SK-N-SH (cell line): ENCODE measurements around the gene TRAF1. TPM values are rescaled to one million over a fixed set of nuclear protein-coding genes. Genes with fewer than 3 reads are reported as not detected.

Source experiments
- CTCF ChIA-PET: fragments of 300-600, 350-600 bp; formaldehyde crosslinking; extraction: SDS; loops from one replicate; lab custom pipeline; 2021; lab: Yijun Ruan, JAX
- POLR2A ChIA-PET: fragments of 350-600 bp; sonication (Branson Sonifier 250); formaldehyde crosslinking; extraction: SDS; loops from one replicate; lab custom pipeline; 2020; ENCODE audit warnings: antibody characterized with exemption, inconsistent platforms; lab: Yijun Ruan, JAX
- DNase-seq: peaks from one replicate; pipeline ENCODE4 v3.0.0; 2012
- H2AFZ ChIP-seq: fragments of 200-600 bp; sonication (generic); 2 replicates; pipeline ENCODE4 v1.8.1; 2016; ENCODE audit warnings: antibody characterized with exemption, mild to moderate bottlenecking, low read depth
- H3F3A ChIP-seq: fragments of 200-600 bp; sonication (generic); replicated peaks from 2 replicates; pipeline ENCODE3; 2016; ENCODE audit warnings: antibody characterized with exemption, mild to moderate bottlenecking; ENCODE audit not compliant: insufficient read depth
- H3K27ac ChIP-seq, 2 experiments: fragments of 200-500 bp in 1 of 2; fragments of 200-600 bp in 1 of 2; sonication (Bioruptor generic) in 1 of 2; sonication (generic), shearing (Covaris generic) in 1 of 2; 2 replicates each; pipeline versions ENCODE4 v1.5.1 to v1.6.1; 2014 to 2016; ENCODE audit warnings: low read depth in 2 of 2, inconsistent platforms in 1 of 2, low read length in 1 of 2, mild to moderate bottlenecking in 1 of 2, mixed read lengths in 1 of 2
- H3K27me3 ChIP-seq: fragments of 200-600 bp; sonication (generic), shearing (Covaris generic); 2 replicates; pipeline ENCODE4 v1.6.1; 2016; ENCODE audit warnings: mixed run types; ENCODE audit not compliant: insufficient read depth
- H3K36me3 ChIP-seq, 2 experiments: fragments of 200-500 bp in 1 of 2; fragments of 200-600 bp in 1 of 2; sonication (Bioruptor generic) in 1 of 2; sonication (generic) in 1 of 2; replicated peaks in 1 of 2; 2 replicates each; pipeline versions ENCODE3 to v1.5.1; 2014 to 2016; ENCODE audit warnings: low read length in 1 of 2, mild to moderate bottlenecking in 1 of 2; ENCODE audit not compliant: insufficient read depth in 2 of 2, control insufficient read depth in 1 of 2
- H3K4me1 ChIP-seq, 2 experiments: fragments of 200-500 bp in 1 of 2; fragments of 200-600 bp in 1 of 2; sonication (Bioruptor generic) in 1 of 2; sonication (generic), shearing (Covaris generic) in 1 of 2; 2 replicates each; pipeline versions ENCODE4 v1.5.1 to v1.6.1; 2014 to 2016; ENCODE audit warnings: low read depth in 1 of 2, low read length in 1 of 2, mixed run types in 1 of 2; ENCODE audit not compliant: insufficient read depth in 2 of 2, control insufficient read depth in 1 of 2
- H3K4me2 ChIP-seq: fragments of 200-600 bp; sonication (generic), shearing (Covaris generic); 2 replicates; pipeline ENCODE4 v1.6.1; 2017; ENCODE audit warnings: mixed run types
- H3K4me3 ChIP-seq, 2 experiments: fragments of 200-500 bp in 1 of 2; fragments of 200-600 bp in 1 of 2; sonication (Bioruptor generic) in 1 of 2; sonication (generic), shearing (Covaris generic) in 1 of 2; 2 replicates each; pipeline versions ENCODE4 v1.5.1 to v1.8.1; 2014 to 2016; ENCODE audit warnings: low read depth in 2 of 2, inconsistent platforms in 1 of 2, low read length in 1 of 2, mild to moderate bottlenecking in 1 of 2, mixed read lengths in 1 of 2, moderate library complexity in 1 of 2
- H3K79me2 ChIP-seq: fragments of 200-600 bp; sonication (generic); 2 replicates; pipeline ENCODE4 v1.8.1; 2017; ENCODE audit warnings: mild to moderate bottlenecking; ENCODE audit not compliant: insufficient read depth
- H3K9ac ChIP-seq: fragments of 200-600 bp; sonication (generic); 2 replicates; pipeline ENCODE4 v1.6.1; 2017; ENCODE audit warnings: mixed run types
- H3K9me2 ChIP-seq: fragments of 200-600 bp; sonication (generic); 2 replicates; pipeline ENCODE4 v1.6.1; 2017; ENCODE audit warnings: mixed run types
- H3K9me3 ChIP-seq: fragments of 200-600 bp; sonication (generic); 2 replicates; pipeline ENCODE4 v1.6.1; 2017; ENCODE audit warnings: mixed run types, mild to moderate bottlenecking, moderate library complexity
- H4K20me1 ChIP-seq: fragments of 200-600 bp; sonication (generic); 2 replicates; pipeline ENCODE4 v1.6.1; 2017; ENCODE audit warnings: mild to moderate bottlenecking, mixed run types; ENCODE audit not compliant: insufficient read depth
- CHD2 ChIP-seq: fragments of 150-350 bp; IDR thresholded peaks from 2 replicates; pipeline ENCODE4 v1.6.1; 2018; ENCODE audit warnings: low read length; ENCODE audit not compliant: partially characterized antibody
- EZH2phosphoT487 ChIP-seq: fragments of 200-600 bp; sonication (generic); IDR thresholded peaks from 2 replicates; pipeline ENCODE4 v1.6.1; 2017; ENCODE audit warnings: low read depth, mixed run types, mild to moderate bottlenecking, antibody characterized with exemption, moderate library complexity, borderline replicate concordance
- FOXJ3 ChIP-seq: sonication (generic); formaldehyde crosslinking; IDR thresholded peaks from 2 replicates; pipeline ENCODE4 v1.5.1; 2020; ENCODE audit warnings: mild to moderate bottlenecking, missing genetic modification reagents
- FOXM1 ChIP-seq: IDR thresholded peaks from 2 replicates; pipeline ENCODE4 v1.4.0; 2012; ENCODE audit warnings: low read depth, mild to moderate bottlenecking
- GABPA ChIP-seq: IDR thresholded peaks from 2 replicates; pipeline ENCODE4 v1.4.0; 2012; ENCODE audit warnings: low read depth, mild to moderate bottlenecking
- GATA2 ChIP-seq: sonication (generic); formaldehyde crosslinking; IDR thresholded peaks from 2 replicates; pipeline ENCODE4 v1.5.0; 2020; ENCODE audit warnings: mild to moderate bottlenecking, missing genetic modification reagents
- JUND ChIP-seq: IDR thresholded peaks from 2 replicates; pipeline ENCODE4 v1.4.0; 2012
- MXI1 ChIP-seq: IDR thresholded peaks from 2 replicates; pipeline ENCODE4 v1.6.1; 2012; ENCODE audit warnings: mild to moderate bottlenecking, low read depth, low read length, improper control_type of control experiment
- NFIC ChIP-seq: IDR thresholded peaks from 2 replicates; pipeline ENCODE4 v1.4.0; 2012; ENCODE audit warnings: borderline replicate concordance
- RCOR1 ChIP-seq: fragments of 150-350 bp; IDR thresholded peaks from 2 replicates; pipeline ENCODE4 v1.6.1; 2017; ENCODE audit warnings: antibody characterized with exemption, low read length
- SIN3A ChIP-seq: IDR thresholded peaks from 2 replicates; pipeline ENCODE4 v1.6.1; 2012; ENCODE audit warnings: low read depth, mild to moderate bottlenecking, low read length, moderate library complexity, borderline replicate concordance
- SMC3 ChIP-seq: IDR thresholded peaks from 2 replicates; pipeline ENCODE4 v1.6.1; 2012; ENCODE audit warnings: low read depth, low read length, improper control_type of control experiment
- TEAD4 ChIP-seq: IDR thresholded peaks from 2 replicates; pipeline ENCODE4 v1.4.0; 2012; ENCODE audit warnings: mild to moderate bottlenecking, borderline replicate concordance; ENCODE audit not compliant: insufficient read depth
- WGBS: methylation state at CpG from one replicate; pipeline ENCODE4 v1.1.6; 2017; ENCODE audit warnings: low lambda C conversion rate; 5-methylcytosine and 5-hydroxymethylcytosine counted together
- polyA plus RNA-seq, 3 experiments: library from polyadenylated mRNA; depleted of rRNA; stranded (reverse); fragments of >200 nt; gene quantifications; 2 replicates each; pipeline ENCODE4 v1.2.3, GENCODE V29; 2012
- TF ChIP-seq, protein P1 (sequence below): IDR thresholded peaks from 2 replicates; pipeline ENCODE4 v1.4.0; 2012; ENCODE audit warnings: low read depth, borderline replicate concordance
- TF ChIP-seq, protein P2 (sequence below): IDR thresholded peaks from 2 replicates; pipeline ENCODE4 v1.6.1; 2012; ENCODE audit warnings: mild to moderate bottlenecking, low read depth, low read length, moderate library complexity
- TF ChIP-seq, protein P3 (sequence below): IDR thresholded peaks from 2 replicates; pipeline ENCODE4 v1.4.0; 2012; ENCODE audit warnings: low read depth, borderline replicate concordance

TRAF1 gene
- polyA plus RNA-seq, 1 of the 3 experiments (the other 2 are of a cell fraction), result 1.2 TPM

DNA sequence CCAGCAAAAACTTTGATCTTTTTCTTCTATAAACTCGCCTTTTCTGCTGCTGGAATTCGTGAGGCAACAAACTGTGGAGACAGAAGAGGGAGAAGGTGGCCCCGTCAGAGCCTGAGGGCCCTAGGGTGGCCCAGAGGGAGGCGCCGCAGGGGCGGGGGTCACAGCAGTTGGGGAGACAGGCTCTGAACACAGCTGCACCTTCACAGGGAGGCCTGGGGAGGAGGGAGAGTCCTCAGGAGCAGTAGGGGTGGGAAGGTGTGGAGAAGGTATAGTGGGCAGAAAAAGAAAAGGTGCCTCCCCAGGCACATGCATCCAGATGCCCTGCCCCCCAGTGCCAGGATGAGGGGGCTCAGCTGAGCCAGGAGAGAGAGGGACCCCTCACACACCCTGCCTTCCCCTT lies 64.7 kb downstream of the TRAF1 start:
- TF ChIP-seq, protein P1, sequence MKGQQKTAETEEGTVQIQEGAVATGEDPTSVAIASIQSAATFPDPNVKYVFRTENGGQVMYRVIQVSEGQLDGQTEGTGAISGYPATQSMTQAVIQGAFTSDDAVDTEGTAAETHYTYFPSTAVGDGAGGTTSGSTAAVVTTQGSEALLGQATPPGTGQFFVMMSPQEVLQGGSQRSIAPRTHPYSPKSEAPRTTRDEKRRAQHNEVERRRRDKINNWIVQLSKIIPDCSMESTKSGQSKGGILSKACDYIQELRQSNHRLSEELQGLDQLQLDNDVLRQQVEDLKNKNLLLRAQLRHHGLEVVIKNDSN, result no peak
- no peak for TF ChIP-seq GATA2 (CRISPR knock-in tag)
- no peak for TF ChIP-seq EZH2phosphoT487
- TF ChIP-seq, protein P2, sequence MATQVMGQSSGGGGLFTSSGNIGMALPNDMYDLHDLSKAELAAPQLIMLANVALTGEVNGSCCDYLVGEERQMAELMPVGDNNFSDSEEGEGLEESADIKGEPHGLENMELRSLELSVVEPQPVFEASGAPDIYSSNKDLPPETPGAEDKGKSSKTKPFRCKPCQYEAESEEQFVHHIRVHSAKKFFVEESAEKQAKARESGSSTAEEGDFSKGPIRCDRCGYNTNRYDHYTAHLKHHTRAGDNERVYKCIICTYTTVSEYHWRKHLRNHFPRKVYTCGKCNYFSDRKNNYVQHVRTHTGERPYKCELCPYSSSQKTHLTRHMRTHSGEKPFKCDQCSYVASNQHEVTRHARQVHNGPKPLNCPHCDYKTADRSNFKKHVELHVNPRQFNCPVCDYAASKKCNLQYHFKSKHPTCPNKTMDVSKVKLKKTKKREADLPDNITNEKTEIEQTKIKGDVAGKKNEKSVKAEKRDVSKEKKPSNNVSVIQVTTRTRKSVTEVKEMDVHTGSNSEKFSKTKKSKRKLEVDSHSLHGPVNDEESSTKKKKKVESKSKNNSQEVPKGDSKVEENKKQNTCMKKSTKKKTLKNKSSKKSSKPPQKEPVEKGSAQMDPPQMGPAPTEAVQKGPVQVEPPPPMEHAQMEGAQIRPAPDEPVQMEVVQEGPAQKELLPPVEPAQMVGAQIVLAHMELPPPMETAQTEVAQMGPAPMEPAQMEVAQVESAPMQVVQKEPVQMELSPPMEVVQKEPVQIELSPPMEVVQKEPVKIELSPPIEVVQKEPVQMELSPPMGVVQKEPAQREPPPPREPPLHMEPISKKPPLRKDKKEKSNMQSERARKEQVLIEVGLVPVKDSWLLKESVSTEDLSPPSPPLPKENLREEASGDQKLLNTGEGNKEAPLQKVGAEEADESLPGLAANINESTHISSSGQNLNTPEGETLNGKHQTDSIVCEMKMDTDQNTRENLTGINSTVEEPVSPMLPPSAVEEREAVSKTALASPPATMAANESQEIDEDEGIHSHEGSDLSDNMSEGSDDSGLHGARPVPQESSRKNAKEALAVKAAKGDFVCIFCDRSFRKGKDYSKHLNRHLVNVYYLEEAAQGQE, result no peak
- no peak for TF ChIP-seq RCOR1
- TF ChIP-seq, protein P3, sequence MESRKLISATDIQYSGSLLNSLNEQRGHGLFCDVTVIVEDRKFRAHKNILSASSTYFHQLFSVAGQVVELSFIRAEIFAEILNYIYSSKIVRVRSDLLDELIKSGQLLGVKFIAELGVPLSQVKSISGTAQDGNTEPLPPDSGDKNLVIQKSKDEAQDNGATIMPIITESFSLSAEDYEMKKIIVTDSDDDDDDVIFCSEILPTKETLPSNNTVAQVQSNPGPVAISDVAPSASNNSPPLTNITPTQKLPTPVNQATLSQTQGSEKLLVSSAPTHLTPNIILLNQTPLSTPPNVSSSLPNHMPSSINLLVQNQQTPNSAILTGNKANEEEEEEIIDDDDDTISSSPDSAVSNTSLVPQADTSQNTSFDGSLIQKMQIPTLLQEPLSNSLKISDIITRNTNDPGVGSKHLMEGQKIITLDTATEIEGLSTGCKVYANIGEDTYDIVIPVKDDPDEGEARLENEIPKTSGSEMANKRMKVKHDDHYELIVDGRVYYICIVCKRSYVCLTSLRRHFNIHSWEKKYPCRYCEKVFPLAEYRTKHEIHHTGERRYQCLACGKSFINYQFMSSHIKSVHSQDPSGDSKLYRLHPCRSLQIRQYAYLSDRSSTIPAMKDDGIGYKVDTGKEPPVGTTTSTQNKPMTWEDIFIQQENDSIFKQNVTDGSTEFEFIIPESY, result no peak
- TF ChIP-seq MXI1, result no peak
- TF ChIP-seq JUND, result no peak
- TF ChIP-seq NFIC, result no peak
- TF ChIP-seq FOXM1, result no peak
- no peak for TF ChIP-seq TEAD4
- no peak for TF ChIP-seq SIN3A
- no peak for TF ChIP-seq FOXJ3 (CRISPR knock-in tag)
- TF ChIP-seq CHD2, result no peak
- TF ChIP-seq GABPA, result no peak
- TF ChIP-seq SMC3, result no peak
- no peaks in the 10 kb centered on the region for H3K9me2 ChIP-seq
- WGBS, result 92% methylated on average over 6 of the region's 6 CpGs
- ChIA-PET POLR2A (no interaction called here), CTCF (interaction anchor here (1.1 kb wide), 1 partner anchor 198 kb away, joined by 3 read pairs; no protein-coding TSS in a partner anchor)
- no peak overlapping the region for H3K27ac ChIP-seq
- no peaks in the 10 kb centered on the region for H4K20me1 ChIP-seq
- H3F3A ChIP-seq, result no peaks in the 10 kb centered on the region
- no peaks in the 10 kb centered on the region for H3K79me2 ChIP-seq
- H3K27me3 ChIP-seq, result no peaks in the 10 kb centered on the region
- no peak overlapping the region for H3K9ac ChIP-seq
- no peak overlapping the region for H2AFZ ChIP-seq
- peaks cover 0 to 12% of the 10 kb centered on the region in 2 experiments; a peak in 1 of 4 replicates for H3K4me1 ChIP-seq
- H3K4me3 ChIP-seq, result no peak overlapping the region
- no peak for DNase-seq
- H3K4me2 ChIP-seq, result no peak overlapping the region
- H3K36me3 ChIP-seq, result peaks cover 0 to 60% of the 10 kb centered on the region in 2 experiments
- no peaks in the 10 kb centered on the region for H3K9me3 ChIP-seq
